K562 (cell line): ENCODE data around the gene GABARAP. TPM values are rescaled to one million over a fixed set of nuclear protein-coding genes. Genes with fewer than 3 reads are reported as not detected.

Experiments used
- ARID1B ChIP-seq: fragments of 450-650 bp; IDR thresholded peaks from 2 replicates; pipeline ENCODE4 v1.6.1; 2016; ENCODE audit warnings: antibody characterized with exemption, mild to moderate bottlenecking, inconsistent platforms
- C11orf30 ChIP-seq: fragments of 450-650 bp; IDR thresholded peaks from 2 replicates; pipeline ENCODE4 v1.6.1; 2016; ENCODE audit warnings: low read depth, mild to moderate bottlenecking
- ESRRB ChIP-seq: fragments of 250-450 bp; sonication (Bioruptor Pico); IDR thresholded peaks from 2 replicates; pipeline ENCODE4 v1.5.0; 2020; ENCODE audit warnings: mild to moderate bottlenecking, moderate library complexity, borderline replicate concordance
- FOXK1 ChIP-seq: sonication (generic); formaldehyde crosslinking; IDR thresholded peaks from 2 replicates; pipeline ENCODE4 v1.8.0; 2022; ENCODE audit warnings: missing genetic modification reagents, mild to moderate bottlenecking, borderline replicate concordance
- FOXK2 ChIP-seq, 2 experiments: fragments of 450-650 bp; IDR thresholded peaks in 1 of 2; conservative IDR thresholded peaks in 1 of 2; 2 replicates each; pipeline ENCODE4 v1.6.1; 2016; ENCODE audit warnings: low read depth in 2 of 2, mild to moderate bottlenecking in 1 of 2
- MAFK ChIP-seq: IDR thresholded peaks from 2 replicates; pipeline ENCODE4 v1.6.1; 2011; ENCODE audit warnings: low read length, improper control_type of control experiment
- MTA2 ChIP-seq: fragments of 450-650 bp; IDR thresholded peaks from 2 replicates; pipeline ENCODE4 v1.6.1; 2016; ENCODE audit warnings: low read depth
- NR2F6 ChIP-seq: fragments of 450-650 bp; formaldehyde crosslinking; IDR thresholded peaks from 2 replicates; pipeline ENCODE4 v1.4.0; 2020; ENCODE audit warnings: mild to moderate bottlenecking
- POLR2AphosphoS5 ChIP-seq: IDR thresholded peaks from 2 replicates; pipeline ENCODE4 v1.6.1; 2011; ENCODE audit warnings: mild to moderate bottlenecking, low read depth, low read length, moderate library complexity; ENCODE audit not compliant: control insufficient read depth, insufficient read depth
- SMAD1 ChIP-seq: fragments of 150-350 bp; IDR thresholded peaks from 2 replicates; pipeline ENCODE4 v1.6.1; 2014; ENCODE audit warnings: low read length, low read depth; ENCODE audit not compliant: partially characterized antibody
- SREBF1 ChIP-seq: fragments of 150-350 bp; IDR thresholded peaks from 2 replicates; pipeline ENCODE4 v1.6.1; 2014; ENCODE audit warnings: antibody characterized with exemption, low read depth, low read length, borderline replicate concordance
- TAF7 ChIP-seq: fragments of 450-650 bp; IDR thresholded peaks from 2 replicates; pipeline ENCODE4 v1.6.1; 2016; ENCODE audit warnings: missing genetic modification characterization, missing compliant biosample characterization
- TBP ChIP-seq: optimal IDR thresholded peaks from 2 replicates; pipeline ENCODE3; 2011; ENCODE audit warnings: low read depth, low read length, improper control_type of control experiment
- TCF3 ChIP-seq: sonication (generic); formaldehyde crosslinking; IDR thresholded peaks from 2 replicates; pipeline ENCODE4 v1.4.0; 2020; ENCODE audit warnings: mild to moderate bottlenecking, missing genetic modification reagents
- ZBED1 ChIP-seq: IDR thresholded peaks from 2 replicates; pipeline ENCODE4 v1.6.1; 2014
- ZFP1 ChIP-seq: fragments of 450-650 bp; formaldehyde crosslinking; IDR thresholded peaks from 2 replicates; pipeline ENCODE4 v1.4.0; 2020; ENCODE audit warnings: mild to moderate bottlenecking, mixed read lengths
- ZNF134 ChIP-seq: fragments of 250-450 bp; sonication (Bioruptor Pico); conservative IDR thresholded peaks from 2 replicates; pipeline ENCODE4 v1.4.0; 2020
- ZNF143 ChIP-seq: sonication (generic); formaldehyde crosslinking; IDR thresholded peaks from 2 replicates; pipeline ENCODE4 v1.9.0; 2022; ENCODE audit warnings: mild to moderate bottlenecking, missing genetic modification reagents
- ZNF282 ChIP-seq: sonication (generic); formaldehyde crosslinking; IDR thresholded peaks from 2 replicates; pipeline ENCODE4 v1.8.1; 2023; ENCODE audit warnings: missing genetic modification reagents
- ZNF431 ChIP-seq: sonication (generic); formaldehyde crosslinking; IDR thresholded peaks from 2 replicates; pipeline ENCODE4 v1.8.0; 2022; ENCODE audit warnings: mild to moderate bottlenecking, missing genetic modification reagents
- ZNF561 ChIP-seq: fragments of 450-650 bp; formaldehyde crosslinking; conservative IDR thresholded peaks from 2 replicates; pipeline ENCODE4 v1.4.0; 2020; ENCODE audit warnings: mild to moderate bottlenecking, moderate library complexity
- polyA plus RNA-seq, 8 experiments: library from polyadenylated mRNA; depleted of rRNA in 4 of 8; stranded (reverse) in 5 of 8; unstranded in 3 of 8; fragments of >200 nt; fragmentation: Nextera tagmentation in 2 of 8; fragmentation: Illumina TruSeq in 1 of 8; extraction: Ambion mirVana in 2 of 8; extraction: Trizol in 1 of 8; gene quantifications; 2 replicates each; pipeline versions ENCODE4 v1.2.1 to v1.2.3, GENCODE V29; 2011 to 2014; ENCODE audit warnings: inconsistent platforms in 1 of 8, missing spikeins in 1 of 8
- total RNA-seq, 7 experiments: library from RNA; depleted of rRNA in 6 of 7; stranded (reverse); fragments of >200 nt in 6 of 7; fragmentation: Illumina TruSeq in 2 of 7; extraction: Trizol in 2 of 7; gene quantifications; 2 replicates each; pipeline versions ENCODE4 v1.2.1 to v1.2.3, GENCODE V29; 2011 to 2021; ENCODE audit warnings: low replicate concordance in 1 of 7
- TF ChIP-seq, protein P1 (sequence below): sonication (generic); formaldehyde crosslinking; IDR thresholded peaks from 2 replicates; pipeline ENCODE4 v1.8.1; 2022; ENCODE audit warnings: missing genetic modification reagents
- TF ChIP-seq, protein P2 (sequence below): sonication (generic); formaldehyde crosslinking; IDR thresholded peaks from 2 replicates; pipeline ENCODE4 v1.8.1; 2023; ENCODE audit warnings: mild to moderate bottlenecking, missing genetic modification reagents
- TF ChIP-seq, protein P3 (sequence below), 2 experiments: fragments of 450-650 bp in 1 of 2; sonication (generic) in 1 of 2; formaldehyde crosslinking in 1 of 2; IDR thresholded peaks in 1 of 2; conservative IDR thresholded peaks in 1 of 2; 2 replicates each; pipeline versions ENCODE4 v1.6.1 to v1.8.1; 2016 to 2023; ENCODE audit warnings: mild to moderate bottlenecking in 2 of 2, moderate library complexity in 2 of 2, inconsistent platforms in 1 of 2, missing genetic modification reagents in 1 of 2

The GABARAP gene
- total and polyA plus RNA-seq, 9 of the 15 experiments (the other 6 are each of a cell fraction or from before 2014, with no cell fraction given) = 47.5 to 373 (median 152) TPM

DNA sequence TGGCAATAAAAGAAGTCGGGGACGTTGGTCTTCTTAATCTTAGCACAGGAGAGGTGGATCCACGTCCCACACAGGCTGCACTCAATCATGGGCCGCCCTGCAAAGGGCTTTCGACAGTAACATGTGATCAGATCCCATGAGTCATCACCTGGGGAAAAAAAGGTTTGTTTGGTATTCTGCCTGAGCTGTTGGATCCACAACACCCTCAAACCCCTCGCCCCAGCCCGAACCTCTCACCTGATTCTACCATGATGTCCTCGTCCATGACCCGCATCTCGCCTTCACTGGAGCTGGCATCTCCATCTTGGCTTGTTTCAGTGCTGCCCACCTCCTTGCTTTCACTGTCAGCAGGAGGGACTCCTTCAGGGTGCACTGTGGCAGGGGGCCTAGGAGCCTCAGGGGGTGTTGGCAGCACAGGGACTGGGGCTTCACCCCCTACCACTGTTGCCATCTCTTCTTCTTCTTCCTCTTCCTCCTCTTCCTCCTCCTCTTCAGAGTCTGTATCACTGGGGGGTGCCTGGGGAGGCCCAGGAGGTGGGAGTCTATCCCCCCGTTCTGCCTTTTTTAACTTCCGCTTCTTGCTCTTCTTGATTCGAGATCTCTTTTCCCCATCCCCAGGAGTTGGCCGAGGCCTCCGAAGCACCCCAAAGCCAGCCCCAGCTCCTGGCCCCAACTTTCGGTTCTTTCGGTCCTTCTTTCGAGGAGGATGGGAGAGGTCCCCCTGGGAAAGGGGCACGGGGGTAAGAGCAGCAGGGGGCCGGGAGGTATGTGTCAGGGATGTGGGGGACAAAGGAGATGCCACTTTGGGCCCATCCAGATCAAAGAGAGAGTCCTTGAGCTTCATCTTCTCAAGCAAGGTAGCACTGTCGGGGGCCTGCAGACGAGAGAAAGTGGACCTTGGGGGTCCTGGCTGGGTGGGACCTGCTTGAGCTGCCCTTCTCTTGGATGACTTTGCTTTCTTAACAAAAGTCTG, 6.3 kb downstream of the GABARAP start (continued):
- 0 out of 2 replicates have a peak, but pooled peaks have one; percentile 17 for TF ChIP-seq C11orf30
- no peak for TF ChIP-seq MTA2
- no peak for TF ChIP-seq MAFK
- TF ChIP-seq ZNF561 (CRISPR knock-in tag) = no peak
- no peak for TF ChIP-seq TCF3 (CRISPR knock-in tag)
- TF ChIP-seq ZNF431 (CRISPR knock-in tag) = no peak
- TF ChIP-seq, protein P1, sequence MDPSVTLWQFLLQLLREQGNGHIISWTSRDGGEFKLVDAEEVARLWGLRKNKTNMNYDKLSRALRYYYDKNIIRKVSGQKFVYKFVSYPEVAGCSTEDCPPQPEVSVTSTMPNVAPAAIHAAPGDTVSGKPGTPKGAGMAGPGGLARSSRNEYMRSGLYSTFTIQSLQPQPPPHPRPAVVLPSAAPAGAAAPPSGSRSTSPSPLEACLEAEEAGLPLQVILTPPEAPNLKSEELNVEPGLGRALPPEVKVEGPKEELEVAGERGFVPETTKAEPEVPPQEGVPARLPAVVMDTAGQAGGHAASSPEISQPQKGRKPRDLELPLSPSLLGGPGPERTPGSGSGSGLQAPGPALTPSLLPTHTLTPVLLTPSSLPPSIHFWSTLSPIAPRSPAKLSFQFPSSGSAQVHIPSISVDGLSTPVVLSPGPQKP (CRISPR knock-in tag) = no peak
- TF ChIP-seq ZNF143 (CRISPR knock-in tag) = no peak
- no peak for TF ChIP-seq ZFP1 (CRISPR knock-in tag)
- TF ChIP-seq ARID1B = no peak
- no peak for TF ChIP-seq ZNF134 (CRISPR knock-in tag)
- no peak for TF ChIP-seq SREBF1
- TF ChIP-seq NR2F6 = no peak
- no peak for TF ChIP-seq POLR2AphosphoS5
- TF ChIP-seq, protein P2, sequence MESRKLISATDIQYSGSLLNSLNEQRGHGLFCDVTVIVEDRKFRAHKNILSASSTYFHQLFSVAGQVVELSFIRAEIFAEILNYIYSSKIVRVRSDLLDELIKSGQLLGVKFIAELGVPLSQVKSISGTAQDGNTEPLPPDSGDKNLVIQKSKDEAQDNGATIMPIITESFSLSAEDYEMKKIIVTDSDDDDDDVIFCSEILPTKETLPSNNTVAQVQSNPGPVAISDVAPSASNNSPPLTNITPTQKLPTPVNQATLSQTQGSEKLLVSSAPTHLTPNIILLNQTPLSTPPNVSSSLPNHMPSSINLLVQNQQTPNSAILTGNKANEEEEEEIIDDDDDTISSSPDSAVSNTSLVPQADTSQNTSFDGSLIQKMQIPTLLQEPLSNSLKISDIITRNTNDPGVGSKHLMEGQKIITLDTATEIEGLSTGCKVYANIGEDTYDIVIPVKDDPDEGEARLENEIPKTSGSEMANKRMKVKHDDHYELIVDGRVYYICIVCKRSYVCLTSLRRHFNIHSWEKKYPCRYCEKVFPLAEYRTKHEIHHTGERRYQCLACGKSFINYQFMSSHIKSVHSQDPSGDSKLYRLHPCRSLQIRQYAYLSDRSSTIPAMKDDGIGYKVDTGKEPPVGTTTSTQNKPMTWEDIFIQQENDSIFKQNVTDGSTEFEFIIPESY (CRISPR knock-in tag) = no peak
- no peak for TF ChIP-seq FOXK2 (conservative IDR thresholded peaks at IDR 0.05 in 1 of 2, IDR thresholded peaks at IDR 0.05 in 1 of 2; ENCODE audit: low read depth in 2 of 2)
- no peak for TF ChIP-seq TBP
- TF ChIP-seq ESRRB (CRISPR knock-in tag) = no peak
- TF ChIP-seq SMAD1 = no peak
- TF ChIP-seq, protein P3, sequence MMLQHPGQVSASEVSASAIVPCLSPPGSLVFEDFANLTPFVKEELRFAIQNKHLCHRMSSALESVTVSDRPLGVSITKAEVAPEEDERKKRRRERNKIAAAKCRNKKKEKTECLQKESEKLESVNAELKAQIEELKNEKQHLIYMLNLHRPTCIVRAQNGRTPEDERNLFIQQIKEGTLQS (IDR thresholded peaks at IDR 0.05) = peak; percentile 87
- TF ChIP-seq, protein P3 (CRISPR knock-in tag; conservative IDR thresholded peaks at IDR 0.05) = no peak
- no peak for TF ChIP-seq TAF7 (tag)
- TF ChIP-seq ZBED1 = no peak
- no peak for TF ChIP-seq FOXK1 (CRISPR knock-in tag)
- no peak for TF ChIP-seq ZNF282 (CRISPR knock-in tag)
